Brain microvascular endothelial cell (primary cell): Measurements from ENCODE around the gene LIN9.
A peak's percentile ranks its signal among the peaks of the same experiment; 100 is the strongest.

ENCODE experiments used
- DNase-seq: peaks from one replicate; pipeline ENCODE4 v3.0.0-alpha.2; 2020
- H3K27ac ChIP-seq: fragments of 250-450 bp; sonication (Bioruptor Pico); 2 replicates; pipeline ENCODE4 v1.5.1; 2020; ENCODE audit warnings: mild to moderate bottlenecking, moderate library complexity
- H3K27me3 ChIP-seq: fragments of 250-450 bp; sonication (Bioruptor Pico); replicated peaks from 2 replicates; pipeline ENCODE4 v1.5.1; 2020; ENCODE audit warnings: mild to moderate bottlenecking
- H3K36me3 ChIP-seq: fragments of 250-450 bp; sonication (Bioruptor Pico); replicated peaks from 2 replicates; pipeline ENCODE4 v1.5.1; 2020; ENCODE audit warnings: mild to moderate bottlenecking
- H3K4me3 ChIP-seq: 2 replicates; pipeline ENCODE4 v1.5.1; 2011; ENCODE audit warnings: low read depth, mild to moderate bottlenecking, control low read depth, low read length, moderate library complexity
- in situ Hi-C: cut with HindIII; loops from 2 replicates; pipeline ENCODE4 v1.10.0; 2017; ENCODE audit warnings: low sequenced_read_pairs, low pct_ligation_motif_present
- TF ChIP-seq, protein P1 (sequence below): IDR thresholded peaks from 2 replicates; pipeline ENCODE4 v1.5.1; 2011; ENCODE audit warnings: low read depth, mild to moderate bottlenecking, moderate library complexity, low read length, control low read depth, inconsistent platforms; ENCODE audit errors: missing control alignments

Gene LIN9

DNA sequence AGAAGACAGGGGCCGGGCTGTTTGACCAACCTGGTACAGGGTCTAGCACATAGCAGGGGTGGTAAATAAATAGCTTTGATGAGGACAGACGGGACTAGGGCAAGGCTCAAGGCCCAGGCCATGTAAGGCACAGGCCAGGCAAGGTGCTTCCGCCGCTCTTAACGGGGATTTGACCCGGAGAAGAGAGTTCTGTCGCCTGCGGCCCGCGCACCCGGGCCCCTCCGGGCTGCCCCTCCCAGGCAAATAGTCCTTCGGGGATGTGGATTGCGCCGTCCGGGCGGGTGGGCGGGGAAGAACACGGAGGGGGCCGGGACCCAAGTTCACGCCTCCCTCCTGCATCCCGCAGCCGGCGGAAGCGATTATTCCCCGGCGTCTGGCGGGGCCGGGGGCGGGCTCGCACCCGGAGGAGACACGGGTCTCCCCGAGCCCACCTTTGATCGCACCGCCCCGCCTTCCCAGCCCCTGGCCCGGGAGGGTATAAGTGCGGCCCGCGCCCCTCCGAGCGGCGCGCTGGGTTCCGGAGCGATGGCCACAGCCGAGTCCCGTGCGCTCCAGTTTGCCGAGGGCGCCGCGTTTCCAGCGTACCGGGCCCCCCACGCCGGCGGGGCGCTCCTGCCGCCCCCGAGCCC is 85.7 kb downstream of the LIN9 start, which contains the start of gene MIXL1:
TSS of gene MIXL1 (plus strand) at position 508 of the 629 bp plus-strand sequence. CDS start at position 526, 18 bp downstream.
- TF ChIP-seq, protein P1, sequence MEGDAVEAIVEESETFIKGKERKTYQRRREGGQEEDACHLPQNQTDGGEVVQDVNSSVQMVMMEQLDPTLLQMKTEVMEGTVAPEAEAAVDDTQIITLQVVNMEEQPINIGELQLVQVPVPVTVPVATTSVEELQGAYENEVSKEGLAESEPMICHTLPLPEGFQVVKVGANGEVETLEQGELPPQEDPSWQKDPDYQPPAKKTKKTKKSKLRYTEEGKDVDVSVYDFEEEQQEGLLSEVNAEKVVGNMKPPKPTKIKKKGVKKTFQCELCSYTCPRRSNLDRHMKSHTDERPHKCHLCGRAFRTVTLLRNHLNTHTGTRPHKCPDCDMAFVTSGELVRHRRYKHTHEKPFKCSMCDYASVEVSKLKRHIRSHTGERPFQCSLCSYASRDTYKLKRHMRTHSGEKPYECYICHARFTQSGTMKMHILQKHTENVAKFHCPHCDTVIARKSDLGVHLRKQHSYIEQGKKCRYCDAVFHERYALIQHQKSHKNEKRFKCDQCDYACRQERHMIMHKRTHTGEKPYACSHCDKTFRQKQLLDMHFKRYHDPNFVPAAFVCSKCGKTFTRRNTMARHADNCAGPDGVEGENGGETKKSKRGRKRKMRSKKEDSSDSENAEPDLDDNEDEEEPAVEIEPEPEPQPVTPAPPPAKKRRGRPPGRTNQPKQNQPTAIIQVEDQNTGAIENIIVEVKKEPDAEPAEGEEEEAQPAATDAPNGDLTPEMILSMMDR: no peak
- H3K36me3 ChIP-seq: no peaks in the 10 kb centered on the region
- no peak for DNase-seq
- in situ Hi-C loops: no loop called here
- H3K27me3 ChIP-seq: no peaks in the 10 kb centered on the region
- H3K27ac ChIP-seq: no peak within 1 kb of the TSS
- H3K4me3 ChIP-seq: peak within 1 kb of the TSS; percentile 58

DNA sequence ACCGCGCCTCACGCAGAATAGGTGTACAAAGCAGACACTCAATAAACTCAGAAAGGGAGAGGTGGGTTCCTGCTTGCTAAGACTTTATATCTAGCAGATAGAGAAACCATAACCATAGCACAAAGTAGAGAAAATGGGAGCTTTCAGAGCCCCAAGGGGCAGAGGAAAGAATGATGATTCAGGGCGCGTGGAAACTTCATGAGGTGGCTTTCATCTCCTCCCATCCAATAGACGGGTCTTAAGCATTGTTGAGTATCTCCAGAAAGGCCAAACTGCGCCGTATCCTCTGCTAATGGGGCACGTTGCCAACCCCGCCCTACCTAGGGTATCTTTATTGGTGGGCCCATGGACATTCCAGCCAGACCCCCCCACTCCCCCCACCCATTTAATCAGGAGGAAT is 86.3 kb downstream of the LIN9 start:
- Histone ChIP-seq H3K27me3 (no peaks in the 10 kb centered on the region), H3K27ac (no peak overlapping the region), H3K4me3 (no peak overlapping the region), H3K36me3 (no peaks in the 10 kb centered on the region)
- DNase-seq: no peak
- TF ChIP-seq, protein P1: no peak
- in situ Hi-C loops: no loop called here

DNA sequence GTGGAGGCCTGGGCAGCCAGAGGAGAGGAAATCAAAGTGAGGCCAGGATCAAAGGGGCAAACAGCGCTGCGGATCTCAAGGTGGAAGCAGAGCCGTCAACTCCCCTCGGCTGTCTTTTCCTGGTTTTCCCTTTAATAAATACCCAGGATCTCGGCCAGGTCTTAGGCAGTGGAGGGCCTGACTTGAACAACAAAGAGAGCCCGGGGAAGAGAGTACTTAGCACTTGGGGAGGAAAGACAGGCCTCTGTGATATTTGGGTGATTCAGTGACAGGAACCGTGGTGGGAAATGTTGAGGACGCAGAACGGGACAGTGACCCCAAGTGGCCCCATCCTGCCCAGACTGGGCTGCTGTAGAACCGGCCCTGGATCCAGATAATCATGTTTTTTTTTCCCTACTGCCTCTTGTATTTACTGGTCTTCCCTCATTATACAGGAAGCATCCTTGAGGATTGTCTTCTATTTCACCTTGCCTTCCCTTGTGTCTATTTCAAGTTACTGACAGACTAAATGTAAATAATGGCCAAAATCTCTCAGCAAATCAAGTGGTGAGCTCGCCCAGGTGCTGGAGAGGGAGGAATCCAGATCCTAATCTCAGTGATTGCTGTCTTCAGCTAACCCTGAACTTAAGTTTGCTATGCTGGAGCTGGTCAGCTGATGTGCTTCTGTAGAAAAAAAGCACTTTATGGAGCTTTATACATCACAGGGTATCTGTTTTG is 88.3 kb downstream of the LIN9 start:
- H3K27me3 ChIP-seq: no peaks in the 10 kb centered on the region
- no peak overlapping the region for H3K4me3 ChIP-seq
- H3K27ac ChIP-seq: no peak overlapping the region
- TF ChIP-seq, protein P1: no peak
- in situ Hi-C loops: no loop called here
- no peaks in the 10 kb centered on the region for H3K36me3 ChIP-seq
- no peak for DNase-seq

DNA sequence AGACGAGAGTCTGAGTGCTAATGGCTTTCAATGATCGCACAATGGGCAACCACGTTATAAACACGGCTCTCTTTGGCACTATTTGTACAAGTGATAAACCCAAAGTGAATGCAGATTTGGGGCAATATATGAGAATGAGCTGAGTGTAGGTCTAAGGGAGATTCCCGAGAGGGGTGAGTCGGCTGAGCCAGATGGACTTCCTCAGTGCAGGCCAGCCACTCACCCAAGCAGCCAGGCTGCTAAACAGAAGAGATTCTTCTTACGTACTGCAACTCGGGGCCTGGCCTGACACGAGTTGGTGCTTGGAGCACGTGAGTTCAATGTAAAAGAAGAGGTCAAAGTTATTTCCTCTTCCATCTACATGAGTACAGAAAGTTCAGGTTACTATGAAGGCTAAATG is 91.7 kb downstream of the LIN9 start:
- Histone ChIP-seq H3K4me3 (no peak overlapping the region), H3K27ac (no peak overlapping the region), H3K36me3 (no peaks in the 10 kb centered on the region), H3K27me3 (no peaks in the 10 kb centered on the region)
- TF ChIP-seq, protein P1: no peak
- peak; percentile 5 for DNase-seq
- in situ Hi-C loops: no loop called here

DNA sequence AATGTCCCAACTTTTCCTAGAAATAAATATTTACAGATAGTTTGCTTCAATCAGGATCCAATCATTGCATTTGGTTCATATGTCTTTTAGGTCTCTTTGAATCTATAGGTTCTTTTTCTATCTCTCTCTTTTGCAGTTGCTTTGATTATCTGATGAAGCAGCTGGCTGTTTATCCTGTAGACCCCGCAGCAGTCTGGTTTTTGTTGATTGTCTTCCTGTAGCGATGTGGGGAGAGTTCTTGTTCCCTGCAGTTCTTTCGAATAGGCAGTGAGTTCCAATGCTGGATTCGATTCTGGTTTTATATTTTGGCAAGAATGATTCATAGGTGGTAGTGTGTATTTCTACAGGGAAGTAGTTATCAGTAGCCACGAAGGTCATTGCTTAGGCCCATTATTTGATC is 92.9 kb downstream of the LIN9 start:
- no peak for DNase-seq
- Histone ChIP-seq H3K27ac (no peak overlapping the region), H3K36me3 (no peaks in the 10 kb centered on the region), H3K4me3 (no peak overlapping the region), H3K27me3 (no peaks in the 10 kb centered on the region)
- in situ Hi-C loops: no loop called here
- TF ChIP-seq, protein P1: no peak

DNA sequence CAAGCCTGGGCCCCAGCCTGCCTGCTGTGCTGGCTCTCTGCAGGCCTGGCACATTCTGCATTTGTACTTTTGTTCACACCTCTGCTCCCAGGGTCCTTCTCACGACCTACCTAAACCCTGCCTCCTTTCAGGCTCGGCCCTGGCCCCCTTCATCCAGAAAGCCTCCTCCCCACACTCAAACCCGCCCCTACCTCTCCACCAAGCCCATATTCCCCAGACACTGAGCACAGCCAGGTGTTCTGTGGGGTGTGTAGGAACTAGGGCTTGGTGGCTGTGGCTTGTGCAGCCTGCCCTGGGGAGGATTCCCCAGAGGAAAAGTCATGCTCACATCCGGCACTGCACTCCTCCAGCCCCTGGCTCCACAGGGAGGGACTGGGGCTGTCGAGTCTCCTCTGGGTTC is 93.7 kb downstream of the LIN9 start:
- no peaks in the 10 kb centered on the region for H3K27me3 ChIP-seq
- in situ Hi-C loops: no loop called here
- no peaks in the 10 kb centered on the region for H3K36me3 ChIP-seq
- no peak overlapping the region for H3K27ac ChIP-seq
- TF ChIP-seq, protein P1: no peak
- no peak for DNase-seq
- H3K4me3 ChIP-seq: no peak overlapping the region
